Endothelial cell of umbilical vein (primary cell): ENCODE results near the gene SEMA6A. TPM values are rescaled to one million over a fixed set of nuclear protein-coding genes. Genes with fewer than 3 reads are reported as not detected.

Experiments
- BruUV-seq: library from RNA; stranded (reverse); fragments of 400-500 nt; replicated peaks from 2 replicates; lab custom pipeline; 2021; lab: Mats Ljungman, UMichigan
- CTCF ChIA-PET: fragments of 300-600, 350-600 bp; sonication (Branson Sonifier 250); formaldehyde crosslinking; loops from one replicate; lab custom pipeline; 2021; ENCODE audit warnings: antibody characterized with exemption, inconsistent platforms; lab: Charles Lee
- POLR2A ChIA-PET: fragments of 300-600, 350-600 bp; sonication (Branson Sonifier 250); formaldehyde crosslinking; loops from one replicate; lab custom pipeline; 2021; ENCODE audit warnings: antibody characterized with exemption, inconsistent platforms; lab: Charles Lee
- DNase-seq: peaks from one replicate; pipeline ENCODE4 v3.0.0-alpha.2; 2011; ENCODE audit warnings: low read depth, low spot score
- FAIRE-seq: peaks from 2 replicates; lab custom pipeline; 2011; peaks lifted over from hg19 to GRCh38; lab: Jason Lieb, UNC
- H2AFZ ChIP-seq: 2 replicates; pipeline ENCODE4 v1.6.0; 2012; ENCODE audit warnings: low read depth, low read length, control low read depth, inconsistent platforms
- H3K27ac ChIP-seq: 2 replicates; pipeline ENCODE4 v1.5.1; 2011; ENCODE audit warnings: low read depth, mild to moderate bottlenecking, control low read depth, low read length, moderate library complexity; ENCODE audit not compliant: insufficient read depth
- H3K27me3 ChIP-seq, 2 experiments: 2 replicates each; pipeline versions ENCODE4 v1.6.0 to v1.6.1; 2011; ENCODE audit warnings: low read length in 2 of 2, mixed read lengths in 1 of 2; ENCODE audit not compliant: control insufficient read depth in 2 of 2, insufficient read depth in 2 of 2
- H3K36me3 ChIP-seq, 2 experiments: 2 replicates in 1 of 2; 3 replicates in 1 of 2; pipeline ENCODE4 v1.5.1; 2011; ENCODE audit warnings: low read length in 2 of 2, mild to moderate bottlenecking in 1 of 2, moderate library complexity in 1 of 2; ENCODE audit not compliant: control insufficient read depth in 2 of 2, insufficient read depth in 2 of 2; ENCODE audit errors: extremely low read depth in 1 of 2
- H3K4me1 ChIP-seq: 3 replicates; pipeline ENCODE4 v1.5.1; 2011; ENCODE audit warnings: mild to moderate bottlenecking, low read length; ENCODE audit not compliant: control insufficient read depth, insufficient read depth; ENCODE audit errors: extremely low read depth
- H3K4me2 ChIP-seq: 2 replicates; pipeline ENCODE4 v1.6.1; 2011; ENCODE audit warnings: low read length, control low read depth, mixed read lengths; ENCODE audit not compliant: insufficient read depth
- H3K4me3 ChIP-seq, 3 experiments: fragments of 200-600 bp in 1 of 3; sonication (generic), shearing (Covaris generic) in 1 of 3; replicated peaks in 1 of 3; 2 replicates each; pipeline ENCODE4 v1.5.1; 2011 to 2016; ENCODE audit warnings: control low read depth in 3 of 3, low read length in 3 of 3, mild to moderate bottlenecking in 2 of 3, inconsistent platforms in 1 of 3, low read depth in 1 of 3, moderate library complexity in 1 of 3; ENCODE audit not compliant: insufficient read depth in 1 of 3
- H3K79me2 ChIP-seq: 2 replicates; pipeline ENCODE4 v1.6.0; 2012; ENCODE audit warnings: low read length, inconsistent platforms; ENCODE audit not compliant: control insufficient read depth, insufficient read depth
- H3K9ac ChIP-seq: replicated peaks from 2 replicates; pipeline ENCODE3; 2011; ENCODE audit warnings: low read length, control low read depth; ENCODE audit not compliant: insufficient read depth; ENCODE audit errors: extremely low read depth
- H3K9me1 ChIP-seq: replicated peaks from 3 replicates; pipeline ENCODE4 v1.6.0; 2011; ENCODE audit warnings: mild to moderate bottlenecking, low read length; ENCODE audit not compliant: control insufficient read depth, insufficient read depth; ENCODE audit errors: extremely low read depth
- H3K9me3 ChIP-seq: replicated peaks from 2 replicates; pipeline ENCODE4 v1.5.1; 2012; ENCODE audit warnings: low read length, inconsistent platforms; ENCODE audit not compliant: control insufficient read depth, insufficient read depth
- H4K20me1 ChIP-seq: replicated peaks from 2 replicates; pipeline ENCODE3; 2011; ENCODE audit warnings: mild to moderate bottlenecking, low read length; ENCODE audit not compliant: control insufficient read depth, insufficient read depth; ENCODE audit errors: extremely low read depth
- EZH2 ChIP-seq: IDR thresholded peaks from 2 replicates; pipeline ENCODE4 v1.6.1; 2012; ENCODE audit warnings: borderline replicate concordance, low read depth, mild to moderate bottlenecking, moderate library complexity, low read length, inconsistent platforms; ENCODE audit not compliant: severe bottlenecking
- FOS ChIP-seq: IDR thresholded peaks from 2 replicates; pipeline ENCODE4 v1.6.1; 2011; ENCODE audit warnings: mild to moderate bottlenecking, low read length, moderate library complexity, borderline replicate concordance; ENCODE audit not compliant: insufficient read depth
- GATA2 ChIP-seq: IDR thresholded peaks from 2 replicates; pipeline ENCODE4 v1.7.0; 2011; ENCODE audit warnings: low read depth, mild to moderate bottlenecking, moderate library complexity, mixed read lengths, low read length; ENCODE audit not compliant: insufficient read length, insufficient read depth
- JUN ChIP-seq: IDR thresholded peaks from 2 replicates; pipeline ENCODE4 v1.6.1; 2011; ENCODE audit warnings: borderline replicate concordance, low read depth; ENCODE audit not compliant: insufficient read length, insufficient read depth
- MYC ChIP-seq: IDR thresholded peaks from one replicate; pipeline ENCODE4 v1.6.1; 2011; ENCODE audit warnings: mild to moderate bottlenecking, low read depth, low read length
- POLR2A ChIP-seq: IDR thresholded peaks from 2 replicates; pipeline ENCODE4 v1.6.1; 2012; ENCODE audit warnings: low read depth, mild to moderate bottlenecking, control low read depth, low read length
- POLR2AphosphoS5 ChIP-seq: IDR thresholded peaks from 2 replicates; pipeline ENCODE4 v1.6.1; 2012; ENCODE audit warnings: low read depth, mild to moderate bottlenecking, control low read depth, low read length, moderate library complexity; ENCODE audit not compliant: insufficient read depth
- dilution Hi-C: fragments of 300-500 bp; cut with MboI; formaldehyde crosslinking; loops from one replicate; pipeline ENCODE4 v1.15.0; 2019; ENCODE audit warnings: low sequenced_read_pairs; ENCODE audit not compliant: extremely low pct_ligation_motif_present
- intact Hi-C: fragments of 100-400 bp; cut with micrococcal nuclease; formaldehyde crosslinking; loops from one replicate; pipeline ENCODE4 v1.10.0; 2022
- polyA plus RNA-seq, 4 experiments: library from polyadenylated mRNA; depleted of rRNA in 3 of 4; stranded (reverse) in 3 of 4; unstranded in 1 of 4; fragments of >200 nt; gene quantifications; 2 replicates each; pipeline versions ENCODE4 v1.2.1 to v1.2.3, GENCODE V29; 2011 to 2012; ENCODE audit warnings: missing spikeins in 1 of 4
- total RNA-seq: library from RNA; stranded (reverse); gene quantifications from 2 replicates; pipeline ENCODE4 v1.2.3, GENCODE V29; 2021
- TF ChIP-seq, protein P1 (sequence below): IDR thresholded peaks from 2 replicates; pipeline ENCODE4 v1.6.1; 2011; ENCODE audit not compliant: insufficient read depth, insufficient read length
- TF ChIP-seq, protein P2 (sequence below), 2 donors: IDR thresholded peaks; 1 replicate in 1 of 2; 2 replicates in 1 of 2; pipeline ENCODE4 v1.5.1; 2011; ENCODE audit warnings: low read length in 2 of 2, mild to moderate bottlenecking in 2 of 2, moderate library complexity in 2 of 2, control low read depth in 1 of 2, inconsistent platforms in 1 of 2, low read depth in 1 of 2; ENCODE audit not compliant: insufficient read depth in 1 of 2; ENCODE audit errors: extremely low read depth in 1 of 2

The SEMA6A gene
- total and polyA plus RNA-seq, 2 donors (not counting 3 experiments of a cell fraction or from before 2014, with no cell fraction given) = 0.43 to 1.5 TPM

DNA sequence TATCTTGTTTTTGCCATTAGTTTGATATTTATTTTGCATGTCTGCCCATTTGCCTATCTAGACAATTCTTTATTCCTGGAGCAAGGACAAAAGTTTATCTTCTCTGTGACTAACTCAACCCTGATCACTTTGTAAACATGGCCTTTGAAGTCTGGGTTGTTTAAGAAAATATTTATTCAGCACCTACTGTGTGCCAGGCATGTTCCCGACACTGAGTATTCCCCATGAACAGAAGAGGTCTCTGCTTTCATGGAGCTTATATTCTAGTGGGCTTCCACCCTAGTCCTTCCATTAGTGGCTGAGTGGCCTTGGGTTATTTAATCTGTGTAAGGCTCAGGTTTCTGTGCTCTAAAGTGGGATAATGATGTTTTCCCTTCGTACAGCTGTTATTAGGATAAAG lies 49.7 kb downstream of the SEMA6A start:
- Histone ChIP-seq H2AFZ (no peak overlapping the region), H4K20me1 (no peaks in the 10 kb centered on the region), H3K79me2 (no peaks in the 10 kb centered on the region), H3K9me3 (no peaks in the 10 kb centered on the region), H3K4me2 (no peak overlapping the region), H3K4me3 (no peak overlapping the region), H3K9me1 (no peaks in the 10 kb centered on the region), H3K27me3 (peaks cover 0 to 8% of the 10 kb centered on the region in 2 experiments), H3K9ac (no peak overlapping the region), H3K4me1 (no peaks in the 10 kb centered on the region), H3K27ac (no peak overlapping the region), H3K36me3 (no peaks in the 10 kb centered on the region)
- CTCF ChIA-PET = no interaction called here
- POLR2A ChIA-PET = no interaction called here
- DNase-seq = no peak
- no peak for TF ChIP-seq EZH2
- TF ChIP-seq JUN = no peak
- no peak for TF ChIP-seq POLR2A
- TF ChIP-seq MYC = no peak
- TF ChIP-seq GATA2 = no peak
- TF ChIP-seq, protein P1, sequence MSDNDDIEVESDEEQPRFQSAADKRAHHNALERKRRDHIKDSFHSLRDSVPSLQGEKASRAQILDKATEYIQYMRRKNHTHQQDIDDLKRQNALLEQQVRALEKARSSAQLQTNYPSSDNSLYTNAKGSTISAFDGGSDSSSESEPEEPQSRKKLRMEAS = no peak
- TF ChIP-seq POLR2AphosphoS5 = no peak
- TF ChIP-seq FOS = no peak
- TF ChIP-seq, protein P2, sequence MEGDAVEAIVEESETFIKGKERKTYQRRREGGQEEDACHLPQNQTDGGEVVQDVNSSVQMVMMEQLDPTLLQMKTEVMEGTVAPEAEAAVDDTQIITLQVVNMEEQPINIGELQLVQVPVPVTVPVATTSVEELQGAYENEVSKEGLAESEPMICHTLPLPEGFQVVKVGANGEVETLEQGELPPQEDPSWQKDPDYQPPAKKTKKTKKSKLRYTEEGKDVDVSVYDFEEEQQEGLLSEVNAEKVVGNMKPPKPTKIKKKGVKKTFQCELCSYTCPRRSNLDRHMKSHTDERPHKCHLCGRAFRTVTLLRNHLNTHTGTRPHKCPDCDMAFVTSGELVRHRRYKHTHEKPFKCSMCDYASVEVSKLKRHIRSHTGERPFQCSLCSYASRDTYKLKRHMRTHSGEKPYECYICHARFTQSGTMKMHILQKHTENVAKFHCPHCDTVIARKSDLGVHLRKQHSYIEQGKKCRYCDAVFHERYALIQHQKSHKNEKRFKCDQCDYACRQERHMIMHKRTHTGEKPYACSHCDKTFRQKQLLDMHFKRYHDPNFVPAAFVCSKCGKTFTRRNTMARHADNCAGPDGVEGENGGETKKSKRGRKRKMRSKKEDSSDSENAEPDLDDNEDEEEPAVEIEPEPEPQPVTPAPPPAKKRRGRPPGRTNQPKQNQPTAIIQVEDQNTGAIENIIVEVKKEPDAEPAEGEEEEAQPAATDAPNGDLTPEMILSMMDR (IDR thresholded peaks at IDR 0.05; ENCODE audit: extremely low read depth in 1 of 2, insufficient read depth in 1 of 2, low read depth in 1 of 2, low read length in 2 of 2) = no peak
- intact Hi-C loops = no loop called here
- no peak for FAIRE-seq
- no TSS peak for BruUV-seq
- dilution Hi-C loops = no loop called here
